ENCODE results near the gene NKX2-1. TPM values are rescaled to one million over a fixed set of nuclear protein-coding genes. Genes with fewer than 3 reads are reported as not detected.
"Not testable (repeated sequence)": the region's sequence is repeated elsewhere in the genome, so short reads cannot be mapped to it uniquely, and the experiment has no call there.

Gene NKX2-1
- under 1 TPM in 2 of 4 donors, not detected in 2; 0.52 TPM for polyA plus RNA-seq (ENCODE audit: insufficient read length in 4 of 4)

DNA sequence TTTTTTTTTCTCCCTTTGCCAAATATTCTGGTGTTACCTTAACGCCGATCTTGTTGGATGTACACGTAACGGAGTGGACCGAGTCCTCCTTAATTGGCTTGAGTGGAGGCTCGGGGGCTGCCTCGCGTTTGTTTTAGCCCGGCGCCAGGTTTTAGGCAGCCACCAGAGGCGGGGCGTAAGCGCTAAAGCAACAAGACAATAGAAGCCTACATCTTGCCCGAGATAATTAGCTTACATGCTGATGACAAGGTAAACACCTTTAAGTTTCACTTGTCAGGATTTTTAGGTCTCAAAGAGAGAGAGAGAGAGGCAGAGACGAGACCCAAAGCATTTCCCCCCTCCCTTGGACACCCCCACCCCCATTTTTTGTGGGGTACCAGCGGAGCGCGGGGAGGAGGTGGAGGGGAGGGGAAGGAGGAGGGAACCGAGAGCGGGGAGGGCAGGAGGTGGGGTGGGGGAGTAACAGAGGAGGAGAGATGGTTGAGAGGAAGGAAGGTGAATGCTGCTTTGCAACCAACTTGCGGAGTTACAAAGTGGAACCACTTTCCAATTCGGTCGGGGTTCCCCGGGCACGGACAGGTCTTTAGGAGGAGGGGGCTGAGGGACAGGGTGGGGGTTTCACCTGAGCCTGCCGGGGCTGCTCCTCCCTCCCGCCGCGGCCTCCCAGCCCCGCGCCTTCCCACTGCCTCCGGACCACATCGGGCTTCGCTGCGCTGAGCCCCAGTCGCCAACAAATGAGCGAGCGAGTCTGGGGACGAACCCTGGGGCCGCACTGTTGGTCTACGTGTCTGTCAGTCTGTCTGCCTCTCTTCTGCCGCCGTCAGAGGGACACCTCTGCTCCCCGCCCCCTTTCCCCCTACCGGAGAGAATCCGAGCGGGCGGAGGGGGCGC, at the start of gene NKX2-1:
Gene NKX2-1 (minus strand): TSS at position 802 of the 891 bp plus-strand sequence. CDS start 103 bp downstream, at position 699.
- no peak for DNase-seq (ENCODE audit: low read depth in 4 of 4, low spot score in 3 of 4)

DNA sequence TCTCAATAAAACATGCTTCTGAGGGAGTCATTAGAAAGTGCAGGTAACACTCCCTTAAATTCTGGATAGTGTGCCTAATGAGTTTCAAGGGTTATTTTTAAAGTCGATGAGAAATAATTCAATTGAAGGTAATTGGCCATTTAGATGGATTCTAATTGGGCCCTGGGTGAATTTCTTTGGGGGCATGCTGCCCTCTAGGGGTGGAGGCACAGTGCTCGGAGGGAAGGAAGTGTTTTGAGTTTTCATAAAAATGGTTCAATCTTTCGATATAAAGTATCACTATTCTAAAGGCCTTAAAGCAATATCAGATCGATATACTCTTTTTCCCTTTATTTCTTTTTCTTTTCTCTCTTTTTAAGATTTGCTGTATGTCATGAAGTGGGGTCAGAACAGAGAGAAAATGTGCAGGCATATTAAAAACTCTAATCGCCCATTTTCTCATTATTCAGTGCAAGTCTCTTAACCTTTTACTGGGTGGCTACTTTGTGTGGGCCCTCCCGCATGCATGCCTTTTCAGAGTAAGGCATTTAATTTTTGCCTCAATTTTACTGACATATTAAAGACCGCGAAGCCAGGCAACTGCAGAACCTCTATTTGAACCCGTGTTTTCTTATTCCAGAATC, 36.9 kb upstream of the NKX2-1 start:
- no peak for DNase-seq (ENCODE audit: low read depth in 4 of 4, low spot score in 3 of 4)

DNA sequence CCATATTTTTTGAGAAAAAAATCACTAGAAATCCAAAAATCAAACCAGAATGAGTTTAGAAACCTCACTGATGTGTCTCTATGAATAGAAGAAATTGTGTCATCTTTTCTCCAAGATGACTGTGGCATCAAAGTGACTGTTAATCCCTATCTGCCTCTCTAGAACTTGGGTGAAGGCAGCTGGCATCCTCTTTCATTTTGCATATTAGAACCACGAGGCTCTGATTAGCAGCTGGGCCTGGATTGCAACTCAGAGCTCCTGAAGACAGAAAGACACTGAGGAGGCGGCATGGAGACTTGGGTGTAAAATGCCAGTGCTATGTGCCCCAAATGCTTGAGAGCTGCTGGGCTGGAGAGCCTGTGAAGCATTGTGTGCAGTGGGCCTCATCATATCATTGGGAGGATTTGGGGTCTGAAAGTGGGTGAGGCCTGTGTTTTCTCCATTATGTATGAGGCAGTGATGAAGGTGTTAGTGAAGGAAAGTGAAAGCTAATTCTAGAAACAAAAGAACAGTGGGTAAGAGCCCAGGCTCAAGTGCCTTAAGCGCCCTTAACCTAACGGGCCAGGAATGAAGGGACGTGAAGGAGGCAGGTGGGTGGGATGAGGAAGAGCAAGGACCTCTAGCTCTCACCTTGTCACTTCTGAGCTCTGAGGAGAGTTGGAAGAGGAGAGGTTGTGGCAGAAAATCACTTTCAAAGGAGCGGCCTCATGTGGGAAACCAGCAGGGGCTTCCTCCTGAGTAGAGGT, 36.1 kb upstream of the NKX2-1 start:
- DNase-seq (ENCODE audit: low read depth in 4 of 4, low spot score in 3 of 4), result no peak

DNA sequence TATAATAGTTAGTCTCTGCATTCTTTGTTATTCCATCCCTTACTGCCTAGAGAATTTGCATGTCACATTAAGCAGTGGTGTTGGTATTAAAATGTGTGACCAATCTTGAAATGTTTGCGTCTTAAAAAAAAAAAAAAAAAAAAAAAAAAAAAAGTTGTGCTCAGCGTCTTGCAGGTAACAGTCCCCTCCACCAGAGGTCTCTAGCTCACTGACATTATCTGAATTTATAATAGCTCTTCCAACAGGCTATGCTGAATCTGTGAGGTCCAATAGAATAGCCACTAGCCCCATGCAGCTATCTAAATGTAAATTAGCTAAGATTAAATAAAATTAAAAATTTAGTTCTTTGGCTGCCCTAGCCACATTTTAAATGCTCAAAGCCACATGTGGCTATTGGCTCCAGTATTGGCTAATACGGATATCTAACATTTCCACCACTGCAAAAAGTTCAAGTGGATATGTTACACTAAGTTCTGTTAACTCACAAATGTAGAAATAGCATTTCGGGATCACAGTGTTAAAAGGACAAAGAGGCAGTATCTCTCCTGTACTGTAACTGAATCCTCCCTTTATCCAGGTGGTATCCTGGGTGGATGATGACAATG, 33.7 kb upstream of the NKX2-1 start:
- DNase-seq (ENCODE audit: low read depth in 4 of 4, low spot score in 3 of 4), result peak; percentile 4 to 20 (median 9)

DNA sequence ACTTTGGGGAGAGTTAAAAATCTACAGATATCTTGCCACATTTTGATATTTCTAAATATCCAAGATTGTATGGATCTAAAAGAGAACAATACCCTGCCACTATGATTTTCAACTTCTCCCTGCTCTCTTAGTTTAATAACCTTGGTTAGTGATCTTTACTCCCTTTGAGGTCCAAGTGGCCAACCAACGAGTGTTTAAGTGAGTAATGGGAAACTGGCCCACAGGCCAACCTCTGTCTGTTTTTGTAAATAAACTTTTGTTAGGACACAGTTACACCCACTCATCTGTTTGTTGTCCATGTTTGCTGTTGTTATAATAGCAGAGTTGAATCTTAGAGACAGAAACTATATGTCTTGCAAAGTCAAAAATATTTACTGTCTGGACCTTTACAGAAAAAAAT, 30.9 kb upstream of the NKX2-1 start:
- DNase-seq (ENCODE audit: low read depth in 4 of 4, low spot score in 3 of 4), result no peak

DNA sequence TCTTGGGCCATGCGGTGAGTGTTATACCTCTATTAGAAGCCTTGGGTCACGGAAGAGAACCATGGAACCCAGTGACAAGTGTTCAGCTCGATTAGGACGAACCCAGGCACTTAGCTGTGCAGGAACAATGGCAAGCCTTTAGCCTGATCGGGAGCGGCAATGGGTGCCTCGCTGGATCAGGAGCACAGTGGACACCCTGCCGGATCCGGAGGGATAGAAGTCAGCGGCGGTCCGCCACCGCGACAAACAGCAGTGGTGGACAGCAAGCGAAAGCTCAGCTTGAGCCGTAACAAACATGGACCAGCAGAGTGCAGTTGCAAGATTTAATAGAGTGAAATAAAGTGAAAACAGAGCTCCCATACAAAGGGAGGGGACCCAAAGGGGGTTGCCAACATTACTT, 24.2 kb upstream of the NKX2-1 start:
- DNase-seq (ENCODE audit: low read depth in 4 of 4, low spot score in 3 of 4), result not testable (repeated sequence)

DNA sequence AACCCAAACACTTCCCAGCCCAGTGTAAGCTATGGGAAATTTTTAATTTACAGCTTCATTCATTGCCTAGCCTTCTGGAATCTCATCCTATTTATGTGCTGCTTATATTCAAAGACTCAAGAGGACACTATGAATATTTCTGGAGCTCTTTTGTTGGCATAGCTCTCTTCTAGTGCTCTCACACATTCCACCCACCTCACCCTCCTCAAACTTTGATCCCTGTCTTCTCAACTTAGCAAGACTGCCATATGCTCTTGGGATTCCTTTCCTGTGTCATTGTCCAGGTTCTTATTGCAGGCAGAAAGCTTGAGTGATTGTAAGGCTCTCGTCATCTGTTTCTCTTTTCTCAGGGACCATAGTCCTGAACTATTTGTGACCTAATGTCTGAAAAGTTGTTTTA, 18.0 kb upstream of the NKX2-1 start:
- DNase-seq (ENCODE audit: low read depth in 4 of 4, low spot score in 3 of 4), result no peak

DNA sequence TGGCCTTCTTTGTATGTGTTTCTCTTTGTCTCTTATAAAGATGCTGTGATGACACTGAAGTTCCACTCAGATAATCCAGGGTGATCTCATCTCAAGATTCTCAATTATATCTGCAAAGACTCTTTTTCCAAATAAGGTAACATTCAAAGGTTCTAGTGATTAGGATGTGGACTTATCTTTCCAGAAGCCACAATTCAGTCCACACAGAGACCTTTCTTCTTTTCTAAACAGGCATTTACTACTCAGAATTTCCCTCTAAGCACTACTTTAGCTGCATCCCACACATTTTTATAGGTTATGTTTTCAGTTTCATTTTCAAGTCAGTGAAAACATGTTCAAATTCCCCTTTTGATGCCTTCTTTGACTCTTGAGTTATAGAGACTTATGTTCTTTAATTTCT, 9.0 kb upstream of the NKX2-1 start:
- no peak for DNase-seq (ENCODE audit: low read depth in 4 of 4, low spot score in 3 of 4)

DNA sequence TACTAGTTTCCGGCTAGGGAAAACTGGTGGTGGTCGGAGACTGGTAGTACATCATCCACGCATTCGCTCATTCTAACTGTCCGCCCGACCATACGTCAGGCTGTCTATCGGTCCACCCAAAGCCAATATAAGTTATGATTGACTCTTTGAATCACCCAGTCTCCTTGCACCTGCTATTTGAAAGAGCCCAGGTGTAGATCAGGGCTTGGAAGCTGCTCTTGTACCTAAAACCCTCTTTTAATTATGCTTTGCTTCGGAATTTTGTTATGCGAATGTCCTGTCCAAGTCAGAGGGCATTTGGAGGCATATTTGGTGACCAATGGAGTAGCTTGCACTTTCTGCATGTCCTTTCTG, 5.7 kb upstream of the NKX2-1 start:
- DNase-seq (ENCODE audit: low read depth in 4 of 4, low spot score in 3 of 4), result no peak

DNA sequence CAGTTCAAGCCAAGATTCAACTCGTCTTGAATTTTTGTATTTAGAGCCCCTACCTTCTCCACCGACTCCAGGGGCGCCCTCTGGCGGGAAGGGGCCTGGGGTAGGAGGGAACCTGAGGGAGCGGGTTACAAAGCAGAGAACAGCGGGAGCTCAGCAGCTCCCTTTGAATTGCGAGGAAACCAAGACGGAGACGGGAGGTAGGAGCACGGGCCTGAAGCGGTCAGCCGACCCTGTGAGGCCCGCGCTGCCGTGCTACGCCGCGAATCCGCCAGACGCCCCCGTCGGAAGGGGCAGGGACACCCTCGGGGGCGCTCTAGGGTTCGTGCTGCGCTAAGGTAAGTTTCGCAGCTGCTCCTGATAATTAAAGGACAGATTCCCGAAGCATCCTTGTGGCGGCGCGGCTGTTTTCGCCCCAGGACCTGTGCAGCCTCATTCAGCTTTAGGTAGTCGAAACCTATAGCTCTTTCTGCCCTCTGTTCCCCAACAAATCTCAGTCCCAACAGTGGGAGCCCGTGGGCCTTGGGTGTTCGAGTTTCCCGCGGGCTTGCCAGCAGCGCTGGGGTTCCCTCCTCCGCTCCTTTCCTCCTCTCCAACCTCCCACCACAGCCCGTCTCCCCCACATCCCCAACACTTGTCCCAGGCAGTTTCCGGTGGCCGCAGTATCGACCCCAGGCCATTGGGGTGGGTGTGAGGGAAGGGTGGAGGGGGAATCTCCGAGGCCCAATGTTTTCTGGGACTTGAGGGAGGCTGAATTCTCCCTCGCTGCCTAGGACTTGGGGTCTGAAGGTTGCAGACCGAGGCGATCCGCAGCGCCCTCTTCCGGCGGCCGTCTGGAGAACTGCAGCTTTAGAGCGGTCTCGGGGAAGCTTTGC, 5.1 kb upstream of the NKX2-1 start:
- DNase-seq (ENCODE audit: low read depth in 4 of 4, low spot score in 3 of 4), result no peak

DNA sequence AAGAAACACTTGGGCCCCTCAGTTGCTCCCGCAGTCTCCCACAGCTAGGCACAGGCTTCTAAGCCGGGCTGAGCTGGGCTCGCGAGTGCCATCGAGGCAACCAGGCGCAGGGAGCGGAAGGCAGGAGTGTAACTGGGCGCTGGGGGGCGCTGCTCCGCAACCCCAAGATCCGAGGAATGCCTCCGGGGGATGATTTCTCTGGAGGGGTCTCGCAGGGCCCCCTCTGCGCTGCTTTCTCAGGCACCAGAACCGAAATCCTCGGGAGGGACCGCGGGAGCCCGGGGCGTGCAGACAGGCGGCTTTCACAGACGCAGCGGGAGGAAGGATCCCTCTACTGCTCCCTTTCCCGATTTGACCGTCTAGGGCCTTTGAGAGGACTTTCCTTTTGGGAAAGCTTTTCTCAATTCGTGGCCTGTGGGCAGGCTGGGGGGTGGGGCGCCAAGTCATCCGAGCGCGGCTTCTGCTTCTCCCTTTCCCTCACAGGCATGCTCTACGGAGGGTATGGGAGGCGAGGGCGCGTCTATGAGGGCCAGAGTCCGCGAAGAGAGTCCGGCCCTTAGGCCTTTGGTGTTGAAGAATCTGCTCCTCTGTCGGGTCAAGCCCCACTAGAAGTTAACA, 4.3 kb upstream of the NKX2-1 start:
- DNase-seq (ENCODE audit: low read depth in 4 of 4, low spot score in 3 of 4), result no peak

DNA sequence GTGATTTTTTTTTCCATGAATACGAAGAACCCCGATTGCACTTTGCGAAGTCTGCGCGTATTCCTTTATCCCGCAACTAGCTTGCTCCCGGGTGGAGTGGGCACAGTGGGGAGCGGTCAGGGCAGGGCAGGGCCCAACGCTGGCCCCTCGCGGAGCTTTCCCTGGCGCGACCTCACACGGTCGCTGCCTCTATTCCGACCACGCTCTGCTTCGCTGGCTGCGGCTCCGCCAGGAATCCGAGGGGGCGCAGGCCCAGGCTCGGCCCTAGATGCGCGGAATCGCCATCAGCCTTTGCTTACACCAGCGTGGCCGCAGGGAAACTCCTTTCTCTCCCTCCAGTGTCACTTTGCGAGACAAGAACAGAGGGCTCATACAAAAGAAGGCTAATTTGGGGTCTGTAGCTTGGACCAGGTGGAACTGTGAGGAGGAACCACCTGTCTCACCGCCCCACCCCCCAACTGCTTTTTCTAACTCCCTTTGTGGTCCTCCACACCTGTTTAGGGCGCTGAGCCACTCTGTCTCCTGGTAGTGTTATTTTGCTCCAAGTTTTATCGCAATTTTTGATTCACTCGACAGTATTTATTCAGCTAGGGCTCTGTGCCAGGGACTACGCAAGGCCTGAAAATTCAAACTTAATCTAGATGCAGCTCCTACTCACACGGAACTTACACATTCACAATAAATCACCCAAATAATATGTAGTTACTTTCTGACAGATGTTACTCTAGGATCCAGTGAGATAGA, 3.1 kb upstream of the NKX2-1 start:
- DNase-seq (ENCODE audit: low read depth in 4 of 4, low spot score in 3 of 4), result no peak

DNA sequence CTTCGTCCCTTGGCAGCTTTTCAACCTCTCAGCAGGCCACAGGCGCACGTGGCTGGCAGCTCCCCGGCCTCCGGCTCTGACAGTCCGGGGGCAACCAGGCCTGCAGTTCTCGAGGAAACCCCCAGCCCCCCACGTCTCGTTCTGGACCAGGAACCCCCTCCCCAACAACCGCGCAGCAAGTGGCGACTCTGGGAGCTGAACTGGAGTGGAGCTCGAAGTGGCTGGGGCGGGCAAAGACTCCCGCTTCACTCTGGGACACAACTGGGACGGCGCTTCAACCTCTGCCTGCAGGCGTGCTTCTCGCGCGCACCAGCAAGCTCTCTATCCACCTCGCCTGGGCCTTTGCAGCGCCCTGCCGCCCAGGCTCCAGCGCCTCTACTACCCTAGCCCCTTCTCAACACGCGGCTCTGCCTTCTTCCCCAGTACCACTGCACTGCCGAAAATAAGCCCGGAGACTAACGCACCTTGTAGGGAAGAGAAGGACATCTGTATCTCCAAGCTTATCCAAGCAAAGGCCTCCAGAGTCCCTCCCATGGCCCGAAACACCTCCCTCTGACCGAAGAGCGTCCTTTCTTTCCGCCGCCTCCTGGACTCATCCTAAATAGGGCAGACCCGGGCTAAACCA, 2.4 kb upstream of the NKX2-1 start:
- DNase-seq (ENCODE audit: low read depth in 4 of 4, low spot score in 3 of 4), result no peak

DNA sequence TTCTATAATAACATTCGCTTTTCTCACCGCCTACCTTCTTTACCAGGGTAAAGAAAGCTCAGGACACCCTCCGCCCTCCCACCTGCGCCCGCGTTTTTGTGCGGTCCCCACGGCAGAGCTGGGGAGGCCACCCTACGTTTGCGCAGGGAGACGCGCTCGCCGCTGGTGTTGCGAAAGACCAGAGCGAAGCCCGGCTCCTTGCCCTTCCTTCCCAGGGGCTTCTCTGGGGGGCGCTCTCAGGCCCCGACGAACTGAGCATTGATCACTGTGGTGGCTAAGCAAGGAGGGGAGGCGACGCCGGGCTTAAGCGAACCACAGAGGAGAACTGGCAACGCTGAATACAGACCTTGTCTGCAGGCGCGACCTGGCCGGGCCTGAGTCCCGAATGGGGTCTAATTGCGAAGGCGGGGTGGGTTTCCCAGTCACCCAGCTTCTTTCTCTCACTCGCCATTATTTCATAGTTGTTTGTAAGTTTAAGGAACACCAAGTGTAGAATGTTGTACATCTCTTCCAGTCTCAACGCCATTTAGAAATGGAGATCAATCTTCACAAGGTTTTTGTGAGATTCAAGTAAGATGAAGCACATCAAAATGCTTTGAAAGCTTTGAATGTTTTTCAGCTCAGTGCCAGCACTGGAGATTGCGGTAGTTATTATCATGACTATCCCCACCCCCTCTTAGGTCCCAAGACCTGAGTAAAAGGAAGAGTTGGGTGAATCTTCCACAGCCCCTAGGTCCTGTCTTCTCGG, 1.7 kb upstream of the NKX2-1 start:
- DNase-seq (ENCODE audit: low read depth in 4 of 4, low spot score in 3 of 4), result no peak

DNA sequence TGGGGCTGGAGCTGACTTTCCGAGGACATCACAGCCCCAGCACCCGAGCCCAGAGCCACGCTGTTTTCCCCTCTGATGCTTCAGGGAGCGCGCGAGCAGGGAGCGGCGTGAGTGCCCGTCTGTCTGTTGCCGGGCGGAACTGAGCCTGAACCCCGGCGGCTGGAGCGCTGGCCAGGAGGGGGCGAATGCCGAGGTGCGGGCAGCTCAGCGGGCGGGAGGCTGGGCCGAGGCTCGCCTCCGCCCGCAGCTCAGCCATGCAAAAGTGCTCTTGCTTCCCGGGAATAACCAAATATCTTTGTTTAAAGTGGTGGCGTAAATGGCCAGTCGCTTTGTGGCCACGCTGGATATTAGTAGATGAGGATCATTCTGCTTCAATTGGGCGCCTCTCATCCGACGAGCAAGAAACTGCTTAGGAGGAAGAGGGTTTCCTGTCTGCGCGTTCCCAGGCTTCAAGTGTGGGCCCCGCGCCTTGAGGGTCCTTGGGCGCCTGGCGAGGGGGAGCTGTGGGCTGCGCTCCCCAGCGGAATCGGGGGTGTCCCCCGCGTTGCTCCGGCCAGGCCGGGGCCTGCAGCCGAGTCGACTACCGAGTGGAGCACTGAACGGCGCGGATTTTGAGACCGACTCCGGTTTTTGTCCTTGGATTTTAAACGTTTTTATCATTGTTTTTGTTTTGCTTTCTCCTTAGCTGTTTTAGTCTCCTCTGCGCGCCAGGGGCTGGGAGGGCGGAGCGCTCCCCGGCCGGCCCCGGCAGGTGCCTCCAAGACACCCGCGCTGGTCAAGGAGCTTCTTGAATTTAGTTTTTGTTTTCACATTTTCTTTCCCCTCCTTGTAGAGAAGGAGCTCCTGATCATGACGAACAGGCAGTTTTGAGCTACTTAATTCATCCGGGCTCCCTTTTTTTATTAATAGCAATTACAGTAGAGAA, 831 bp upstream of the NKX2-1 start:
- DNase-seq (ENCODE audit: low read depth in 4 of 4, low spot score in 3 of 4), result no peak

DNA sequence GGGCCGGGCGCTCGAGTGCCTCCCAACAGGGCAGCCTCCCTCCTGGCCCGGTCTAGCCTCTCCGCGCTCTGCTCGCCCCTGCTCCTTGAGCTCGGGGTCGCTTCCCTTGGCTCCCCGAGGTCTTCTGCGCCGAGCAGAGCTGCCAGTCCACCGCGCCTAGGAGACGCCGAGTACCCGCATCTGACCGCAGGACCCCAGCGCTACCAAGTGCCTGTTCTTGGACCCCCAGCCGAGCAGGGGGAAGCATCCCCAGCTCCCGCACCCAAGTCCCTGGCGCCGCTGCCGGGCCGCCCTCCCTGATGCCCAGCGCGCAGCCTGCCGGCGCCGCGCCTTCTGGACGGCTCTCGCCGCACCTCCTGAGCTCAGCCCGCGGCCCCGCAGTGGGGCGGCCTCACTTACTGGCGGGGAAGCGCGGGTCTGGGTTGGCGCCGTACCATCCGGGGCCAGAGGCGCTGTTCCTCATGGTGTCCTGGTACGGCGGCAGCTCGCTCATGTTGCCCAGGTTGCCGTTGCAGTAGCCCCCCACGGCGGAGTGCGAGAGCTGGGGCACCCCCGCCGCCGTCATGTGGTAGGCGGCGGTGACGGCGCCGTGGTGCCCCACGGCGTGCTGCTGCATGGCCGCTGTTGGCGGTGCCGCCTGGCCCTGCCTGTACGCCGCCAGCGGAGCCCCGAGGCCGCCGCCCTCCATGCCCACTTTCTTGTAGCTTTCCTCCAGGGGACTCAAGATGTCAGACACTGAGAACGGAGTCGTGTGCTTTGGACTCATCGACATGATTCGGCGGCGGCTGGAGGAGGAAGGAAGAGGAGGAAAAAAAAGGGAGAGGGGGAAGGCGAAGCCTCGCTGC, 1.2 kb downstream of the NKX2-1 start:
- no peak for DNase-seq (ENCODE audit: low read depth in 4 of 4, low spot score in 3 of 4)
